ENCODE data around the gene SLC26A2.
A peak's percentile ranks its signal among the peaks of the same experiment; 100 is the strongest.

The SLC26A2 gene

GRCh38 chr5:149960272-149961185 is at the start of gene SLC26A2:
Gene SLC26A2 (plus strand): TSS chr5:149960758. CDS start chr5:149977653, 16,895 bp downstream.
- DNase-seq (ENCODE audit: low read depth): peak; percentile 91

GRCh38 chr5:149911031-149911430 is 49.5 kb upstream of the SLC26A2 start:
- no peak for DNase-seq (ENCODE audit: low read depth)

GRCh38 chr5:149912226-149912871 is 48.2 kb upstream of the SLC26A2 start:
- no peak for DNase-seq (ENCODE audit: low read depth)

- DNase-seq (ENCODE audit: low read depth): no peak
Measured at GRCh38 chr5:149913436-149914419, 46.8 kb upstream of the SLC26A2 start.

GRCh38 chr5:149915392-149916260 is 44.9 kb upstream of the SLC26A2 start:
- DNase-seq (ENCODE audit: low read depth): no peak

GRCh38 chr5:149916334-149917072 is 44.1 kb upstream of the SLC26A2 start:
- no peak for DNase-seq (ENCODE audit: low read depth)

- DNase-seq (ENCODE audit: low read depth): no peak
Measured at GRCh38 chr5:149917073-149917676, 43.4 kb upstream of the SLC26A2 start.

- no peak for DNase-seq (ENCODE audit: low read depth)
Measured at GRCh38 chr5:149921597-149921996, 39.0 kb upstream of the SLC26A2 start.

GRCh38 chr5:149922950-149923349 is 37.6 kb upstream of the SLC26A2 start:
- DNase-seq (ENCODE audit: low read depth): no peak

- no peak for DNase-seq (ENCODE audit: low read depth)
Measured at GRCh38 chr5:149924486-149924885, 36.1 kb upstream of the SLC26A2 start.

GRCh38 chr5:149930043-149930748 is 30.4 kb upstream of the SLC26A2 start:
- no peak for DNase-seq (ENCODE audit: low read depth)

GRCh38 chr5:149930749-149931574 is 29.6 kb upstream of the SLC26A2 start:
- no peak for DNase-seq (ENCODE audit: low read depth)

- DNase-seq (ENCODE audit: low read depth): no peak
Measured at GRCh38 chr5:149931992-149932436, 28.5 kb upstream of the SLC26A2 start.

GRCh38 chr5:149932445-149933350 is 27.9 kb upstream of the SLC26A2 start:
- DNase-seq (ENCODE audit: low read depth): no peak

- no peak for DNase-seq (ENCODE audit: low read depth)
Measured at GRCh38 chr5:149935431-149935901, 25.1 kb upstream of the SLC26A2 start.

- no peak for DNase-seq (ENCODE audit: low read depth)
Measured at GRCh38 chr5:149936044-149936699, 24.4 kb upstream of the SLC26A2 start.

- no peak for DNase-seq (ENCODE audit: low read depth)
Measured at GRCh38 chr5:149936700-149937091, 23.9 kb upstream of the SLC26A2 start.
